ENCODE results near the gene STUM. TPM values are rescaled to one million over a fixed set of nuclear protein-coding genes. Genes with fewer than 3 reads are reported as not detected.

The STUM gene
- polyA plus RNA-seq, 1 of the 3 experiments (the other 2 are of a cell fraction), result not detected

DNA sequence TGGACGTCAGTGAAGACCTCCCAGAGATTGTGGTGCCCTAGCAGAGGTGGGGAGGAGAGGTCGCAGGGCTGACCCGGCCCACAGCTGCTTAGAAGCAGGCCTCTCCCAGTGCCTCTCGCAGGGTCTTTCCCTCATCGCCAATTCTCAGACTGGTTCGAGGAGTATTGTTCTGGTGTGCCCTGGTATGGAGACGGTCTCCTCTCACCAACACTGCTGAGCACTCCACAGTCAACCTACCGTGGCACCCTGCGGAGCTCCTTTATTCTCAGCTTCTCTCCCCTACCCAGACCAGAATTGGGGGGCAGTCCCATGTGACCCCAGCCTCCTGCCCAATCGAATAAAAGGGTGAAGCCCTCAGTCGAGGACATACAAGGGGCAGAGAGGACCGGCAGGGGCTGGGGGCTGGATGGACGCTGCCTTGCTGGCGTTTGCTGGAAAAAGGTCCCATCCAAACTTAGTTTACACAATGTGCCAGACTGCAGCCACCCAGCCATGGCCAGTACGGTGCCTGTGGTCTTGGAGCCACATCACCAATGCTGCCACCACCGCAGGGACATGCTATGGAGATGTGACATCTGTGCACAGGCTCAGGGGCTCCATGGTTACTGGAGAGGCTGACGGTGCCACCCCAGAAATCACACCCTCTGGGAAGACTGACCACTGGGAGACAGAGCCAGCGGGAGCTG, 80.8 kb downstream of the STUM start:
- Histone ChIP-seq H3K36me3 (replicated peaks in 1 of 2; ENCODE audit: control insufficient read depth in 1 of 2, insufficient read depth in 2 of 2, low read length in 1 of 2) (no peaks in the 10 kb centered on the region), H3K9ac (no peak overlapping the region), H3K79me2 (ENCODE audit: insufficient read depth) (no peaks in the 10 kb centered on the region), H3K9me2 (no peaks in the 10 kb centered on the region), H3K9me3 (no peaks in the 10 kb centered on the region), H3F3A (replicated peaks; ENCODE audit: insufficient read depth) (no peaks in the 10 kb centered on the region), H2AFZ (ENCODE audit: low read depth) (no peak overlapping the region), H3K27me3 (ENCODE audit: insufficient read depth) (no peaks in the 10 kb centered on the region), H4K20me1 (ENCODE audit: insufficient read depth) (no peaks in the 10 kb centered on the region), H3K27ac (ENCODE audit: low read depth in 2 of 2, low read length in 1 of 2) (no peak overlapping the region), H3K4me2 (no peak overlapping the region), H3K4me1 (ENCODE audit: control insufficient read depth in 1 of 2, insufficient read depth in 2 of 2, low read depth in 1 of 2, low read length in 1 of 2) (no peaks in the 10 kb centered on the region; a peak in 1 of 4 replicates), H3K4me3 (ENCODE audit: low read depth in 2 of 2, low read length in 1 of 2) (no peak overlapping the region)
- CTCF ChIA-PET, result no interaction called here
- 87% methylated on average over 11 of the region's 18 CpGs for WGBS (ENCODE audit: low lambda C conversion rate)
- POLR2A ChIA-PET, result no interaction called here
- no peak for DNase-seq
- TF ChIP-seq GATA2 (CRISPR knock-in tag; IDR thresholded peaks at IDR 0.05) (no peak), TAF1 (IDR thresholded peaks at IDR 0.05; ENCODE audit: borderline replicate concordance, low read depth, low read length) (no peak), RAD21 (IDR thresholded peaks at IDR 0.05; ENCODE audit: low read length) (no peak), TCF12 (IDR thresholded peaks at IDR 0.05) (no peak)
- TF ChIP-seq, protein P1, sequence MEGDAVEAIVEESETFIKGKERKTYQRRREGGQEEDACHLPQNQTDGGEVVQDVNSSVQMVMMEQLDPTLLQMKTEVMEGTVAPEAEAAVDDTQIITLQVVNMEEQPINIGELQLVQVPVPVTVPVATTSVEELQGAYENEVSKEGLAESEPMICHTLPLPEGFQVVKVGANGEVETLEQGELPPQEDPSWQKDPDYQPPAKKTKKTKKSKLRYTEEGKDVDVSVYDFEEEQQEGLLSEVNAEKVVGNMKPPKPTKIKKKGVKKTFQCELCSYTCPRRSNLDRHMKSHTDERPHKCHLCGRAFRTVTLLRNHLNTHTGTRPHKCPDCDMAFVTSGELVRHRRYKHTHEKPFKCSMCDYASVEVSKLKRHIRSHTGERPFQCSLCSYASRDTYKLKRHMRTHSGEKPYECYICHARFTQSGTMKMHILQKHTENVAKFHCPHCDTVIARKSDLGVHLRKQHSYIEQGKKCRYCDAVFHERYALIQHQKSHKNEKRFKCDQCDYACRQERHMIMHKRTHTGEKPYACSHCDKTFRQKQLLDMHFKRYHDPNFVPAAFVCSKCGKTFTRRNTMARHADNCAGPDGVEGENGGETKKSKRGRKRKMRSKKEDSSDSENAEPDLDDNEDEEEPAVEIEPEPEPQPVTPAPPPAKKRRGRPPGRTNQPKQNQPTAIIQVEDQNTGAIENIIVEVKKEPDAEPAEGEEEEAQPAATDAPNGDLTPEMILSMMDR (IDR thresholded peaks at IDR 0.05), result no peak

DNA sequence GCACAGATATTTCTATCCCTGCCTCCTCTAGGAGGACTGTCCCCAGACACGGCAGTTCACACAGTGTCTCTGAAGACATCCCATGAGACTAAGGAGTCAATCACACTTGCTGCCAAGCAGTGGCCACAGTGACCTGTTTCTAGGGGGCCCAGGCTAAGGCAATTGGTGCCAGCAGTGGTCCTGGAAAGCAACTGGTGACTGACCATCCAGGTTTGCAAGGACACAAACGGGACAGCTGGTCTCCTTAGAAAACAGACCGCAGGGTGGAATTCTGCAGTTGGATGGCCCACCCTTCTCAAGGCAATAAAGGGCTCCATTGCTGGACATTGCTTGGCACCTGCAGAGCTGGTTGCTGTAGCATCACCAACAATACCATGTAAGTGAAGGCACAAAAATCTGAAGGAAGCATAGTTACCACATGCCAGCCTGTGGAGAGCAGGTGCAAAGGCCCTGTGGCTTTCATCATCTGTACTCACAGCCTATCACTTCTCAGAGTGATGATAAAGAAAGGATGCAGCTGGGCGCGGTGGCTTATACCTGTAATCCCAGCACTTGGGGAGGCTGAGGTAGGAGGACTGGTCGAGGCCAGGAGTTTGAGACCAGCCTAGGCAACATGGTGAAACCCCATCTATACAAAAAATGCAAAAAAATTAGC, 81.5 kb downstream of the STUM start:
- Histone ChIP-seq H3K79me2 (ENCODE audit: insufficient read depth) (no peaks in the 10 kb centered on the region), H3K4me3 (ENCODE audit: low read depth in 2 of 2, low read length in 1 of 2) (no peak overlapping the region), H3F3A (replicated peaks; ENCODE audit: insufficient read depth) (no peaks in the 10 kb centered on the region), H3K27me3 (ENCODE audit: insufficient read depth) (no peaks in the 10 kb centered on the region), H3K36me3 (replicated peaks in 1 of 2; ENCODE audit: control insufficient read depth in 1 of 2, insufficient read depth in 2 of 2, low read length in 1 of 2) (no peaks in the 10 kb centered on the region), H4K20me1 (ENCODE audit: insufficient read depth) (no peaks in the 10 kb centered on the region), H3K27ac (ENCODE audit: low read depth in 2 of 2, low read length in 1 of 2) (no peak overlapping the region), H3K9ac (no peak overlapping the region), H3K4me1 (ENCODE audit: control insufficient read depth in 1 of 2, insufficient read depth in 2 of 2, low read depth in 1 of 2, low read length in 1 of 2) (no peaks in the 10 kb centered on the region; a peak in 1 of 4 replicates), H3K9me2 (no peaks in the 10 kb centered on the region), H3K9me3 (no peaks in the 10 kb centered on the region), H2AFZ (ENCODE audit: low read depth) (no peak overlapping the region), H3K4me2 (no peak overlapping the region)
- 85% methylated on average over 5 of the region's 6 CpGs for WGBS (ENCODE audit: low lambda C conversion rate)
- CTCF ChIA-PET, result interaction anchor here (2.0 to 6.6 kb wide), 2 partner anchors 21 to 198 kb away, joined by 6 to 120 read pairs; no protein-coding TSS in a partner anchor
- no peak for DNase-seq
- POLR2A ChIA-PET, result no interaction called here
- TF ChIP-seq SIN3A (IDR thresholded peaks at IDR 0.05; ENCODE audit: borderline replicate concordance, low read depth, low read length) (no peak), NRF1 (IDR thresholded peaks at IDR 0.05; ENCODE audit: low read depth, low read length) (no peak)
- TF ChIP-seq, protein P2, sequence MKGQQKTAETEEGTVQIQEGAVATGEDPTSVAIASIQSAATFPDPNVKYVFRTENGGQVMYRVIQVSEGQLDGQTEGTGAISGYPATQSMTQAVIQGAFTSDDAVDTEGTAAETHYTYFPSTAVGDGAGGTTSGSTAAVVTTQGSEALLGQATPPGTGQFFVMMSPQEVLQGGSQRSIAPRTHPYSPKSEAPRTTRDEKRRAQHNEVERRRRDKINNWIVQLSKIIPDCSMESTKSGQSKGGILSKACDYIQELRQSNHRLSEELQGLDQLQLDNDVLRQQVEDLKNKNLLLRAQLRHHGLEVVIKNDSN (IDR thresholded peaks at IDR 0.05; ENCODE audit: borderline replicate concordance, low read depth), result no peak
- TF ChIP-seq, protein P3, sequence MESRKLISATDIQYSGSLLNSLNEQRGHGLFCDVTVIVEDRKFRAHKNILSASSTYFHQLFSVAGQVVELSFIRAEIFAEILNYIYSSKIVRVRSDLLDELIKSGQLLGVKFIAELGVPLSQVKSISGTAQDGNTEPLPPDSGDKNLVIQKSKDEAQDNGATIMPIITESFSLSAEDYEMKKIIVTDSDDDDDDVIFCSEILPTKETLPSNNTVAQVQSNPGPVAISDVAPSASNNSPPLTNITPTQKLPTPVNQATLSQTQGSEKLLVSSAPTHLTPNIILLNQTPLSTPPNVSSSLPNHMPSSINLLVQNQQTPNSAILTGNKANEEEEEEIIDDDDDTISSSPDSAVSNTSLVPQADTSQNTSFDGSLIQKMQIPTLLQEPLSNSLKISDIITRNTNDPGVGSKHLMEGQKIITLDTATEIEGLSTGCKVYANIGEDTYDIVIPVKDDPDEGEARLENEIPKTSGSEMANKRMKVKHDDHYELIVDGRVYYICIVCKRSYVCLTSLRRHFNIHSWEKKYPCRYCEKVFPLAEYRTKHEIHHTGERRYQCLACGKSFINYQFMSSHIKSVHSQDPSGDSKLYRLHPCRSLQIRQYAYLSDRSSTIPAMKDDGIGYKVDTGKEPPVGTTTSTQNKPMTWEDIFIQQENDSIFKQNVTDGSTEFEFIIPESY (IDR thresholded peaks at IDR 0.05; ENCODE audit: borderline replicate concordance, low read depth), result no peak
